Mesothelial cell of epicardium (in vitro differentiated cells): ENCODE data around the gene PTPRK. TPM values are rescaled to one million over a fixed set of nuclear protein-coding genes. Genes with fewer than 3 reads are reported as not detected.
A peak's percentile ranks its signal among the peaks of the same experiment; 100 is the strongest.
"Not testable (repeated sequence)": the region's sequence is repeated elsewhere in the genome, so short reads cannot be mapped to it uniquely, and the experiment has no call there.

Experiments used
- DNase-seq, 2 experiments: peaks; one replicate each; pipeline ENCODE4 v3.0.0; 2021; ENCODE audit warnings: low spot score in 2 of 2; ENCODE audit not compliant: unreplicated experiment in 2 of 2
- H3K27ac Mint-ChIP-seq: 2 replicates; pipeline ENCODE4 v1.8.0; 2021; ENCODE audit warnings: mixed read lengths
- H3K27me3 Mint-ChIP-seq: 2 replicates; pipeline ENCODE4 v1.8.0; 2021; ENCODE audit warnings: low read depth, mixed read lengths
- H3K36me3 Mint-ChIP-seq: 2 replicates; pipeline ENCODE4 v1.8.0; 2021; ENCODE audit warnings: mixed read lengths
- H3K4me1 Mint-ChIP-seq: 2 replicates; pipeline ENCODE4 v1.8.0; 2021; ENCODE audit warnings: mixed read lengths
- H3K4me3 Mint-ChIP-seq: 2 replicates; pipeline ENCODE4 v1.8.0; 2021; ENCODE audit warnings: mild to moderate bottlenecking, moderate library complexity, mixed read lengths
- H3K9me3 Mint-ChIP-seq: 2 replicates; pipeline ENCODE4 v1.8.0; 2021; ENCODE audit warnings: mixed read lengths
- CTCF ChIP-seq: fragments of 200-600 bp; sonication (generic); IDR thresholded peaks from one replicate; pipeline ENCODE4 v1.5.0; 2021; ENCODE audit warnings: antibody characterized with exemption; ENCODE audit not compliant: unreplicated experiment
- total RNA-seq: library from RNA; stranded (reverse); gene quantifications from 3 replicates; pipeline ENCODE4 v1.2.1, GENCODE V29; 2021

The PTPRK gene
- total RNA-seq, 1 donor from 2014 or later = 93.7 TPM

DNA sequence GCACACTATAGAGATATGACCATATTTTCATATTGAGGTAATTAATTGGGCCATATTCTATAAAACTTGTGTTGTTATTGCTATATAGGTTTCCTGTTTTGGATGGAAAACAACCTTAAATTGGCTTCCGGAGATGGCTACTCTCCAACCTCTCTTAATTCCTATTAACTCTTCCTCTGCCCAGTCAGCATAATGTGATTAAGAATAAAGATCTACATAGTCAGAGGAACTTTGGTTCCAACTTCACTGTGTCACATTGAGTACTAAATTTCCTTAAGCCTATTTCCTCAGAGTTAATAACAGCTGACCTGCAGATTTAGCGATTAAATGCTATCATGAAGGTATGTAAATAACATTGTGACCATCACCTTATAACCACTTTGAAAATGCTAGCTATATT lies 67.7 kb downstream of the PTPRK start:
- peaks cover 11% of the 10 kb centered on the region for H3K4me1 Mint-ChIP-seq
- H3K27ac Mint-ChIP-seq = no peak overlapping the region
- no peak for TF ChIP-seq CTCF
- H3K4me3 Mint-ChIP-seq = no peak overlapping the region
- H3K9me3 Mint-ChIP-seq = peaks cover 8% of the 10 kb centered on the region
- H3K27me3 Mint-ChIP-seq = no peaks in the 10 kb centered on the region
- DNase-seq = no peak
- peaks cover 11% of the 10 kb centered on the region for H3K36me3 Mint-ChIP-seq

DNA sequence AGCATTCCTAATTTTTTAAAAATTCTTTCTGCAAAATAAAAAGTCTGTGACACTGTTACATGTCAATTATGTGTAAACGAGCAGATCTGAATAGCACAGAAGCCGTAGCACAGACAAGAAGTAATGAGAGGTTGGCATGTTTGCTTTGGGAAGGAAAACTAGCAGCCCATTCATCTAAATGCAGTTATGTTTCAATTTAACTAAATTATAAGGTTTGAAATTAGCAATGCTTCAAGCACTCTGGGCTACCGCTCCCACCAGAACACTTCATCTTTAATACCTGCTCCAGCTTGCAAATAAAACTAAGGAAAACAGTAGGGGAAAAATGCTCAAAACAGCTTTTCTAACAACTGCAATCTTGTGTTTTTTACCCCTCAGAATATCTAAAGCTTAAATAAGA lies 73.9 kb downstream of the PTPRK start:
- Mint-ChIP-seq H3K27me3 (no peaks in the 10 kb centered on the region), H3K27ac (no peak overlapping the region)

DNA sequence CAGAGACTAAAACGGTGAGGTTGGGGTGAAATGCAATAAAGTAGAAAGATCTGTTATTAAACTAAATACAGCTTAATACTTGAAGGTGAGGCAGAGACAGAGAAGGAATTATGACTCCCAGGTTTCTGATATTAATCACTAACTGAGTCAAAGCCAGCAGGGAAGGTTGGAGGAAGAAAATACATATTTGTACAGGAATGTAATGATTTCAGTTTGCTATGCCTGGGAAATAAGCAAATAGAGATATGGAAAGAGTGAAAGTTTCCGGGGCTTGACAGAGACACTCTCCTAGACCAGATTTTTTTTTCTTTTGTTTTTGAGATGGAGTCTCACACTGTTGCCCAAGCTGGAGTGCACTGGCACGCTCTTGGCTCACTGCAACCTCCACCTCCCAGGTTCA lies 76.8 kb downstream of the PTPRK start:
- no peak for DNase-seq
- H3K9me3 Mint-ChIP-seq = peaks cover 3% of the 10 kb centered on the region
- no peak for TF ChIP-seq CTCF
- no peaks in the 10 kb centered on the region for H3K27me3 Mint-ChIP-seq
- peaks cover 7% of the 10 kb centered on the region for H3K36me3 Mint-ChIP-seq
- H3K27ac Mint-ChIP-seq = peak overlapping the region; percentile 39
- no peak overlapping the region for H3K4me3 Mint-ChIP-seq
- H3K4me1 Mint-ChIP-seq = peaks cover 32% of the 10 kb centered on the region

More for the DNA sequence above, 73.9 kb downstream of the PTPRK start:
- H3K4me3 Mint-ChIP-seq = no peak overlapping the region
- DNase-seq = no peak
- H3K9me3 Mint-ChIP-seq = peaks cover 3% of the 10 kb centered on the region
- no peak for TF ChIP-seq CTCF
- H3K4me1 Mint-ChIP-seq = peaks cover 30% of the 10 kb centered on the region
- peaks cover 10% of the 10 kb centered on the region for H3K36me3 Mint-ChIP-seq

GRCh38 chr6:128439627-128440026 lies 80.8 kb downstream of the PTPRK start:
- no peak for TF ChIP-seq CTCF
- peaks cover 4% of the 10 kb centered on the region for H3K36me3 Mint-ChIP-seq
- H3K4me1 Mint-ChIP-seq = peaks cover 25% of the 10 kb centered on the region
- no peaks in the 10 kb centered on the region for H3K27me3 Mint-ChIP-seq
- DNase-seq = no peak
- H3K27ac Mint-ChIP-seq = no peak overlapping the region
- no peak overlapping the region for H3K4me3 Mint-ChIP-seq
- H3K9me3 Mint-ChIP-seq = no peaks in the 10 kb centered on the region

DNA sequence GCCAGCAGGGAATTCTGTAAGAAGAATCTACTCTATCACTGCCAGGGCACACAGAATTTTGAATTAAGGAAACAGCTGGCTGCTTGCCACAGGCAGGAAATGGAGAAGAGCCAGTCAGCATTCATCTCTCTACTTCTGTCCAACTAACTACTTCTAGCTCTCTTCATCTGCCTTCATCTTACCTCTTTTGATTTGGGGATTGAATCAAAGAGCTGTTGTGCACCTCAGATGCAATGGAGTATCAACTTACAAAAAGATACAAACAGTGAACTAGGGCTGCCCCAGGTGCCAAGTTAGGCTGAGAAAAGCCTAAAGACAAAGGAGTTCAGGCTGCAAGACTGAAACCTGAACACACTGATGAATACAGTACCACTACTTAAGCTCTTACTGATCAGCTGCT lies 82.0 kb downstream of the PTPRK start:
- peaks cover 13% of the 10 kb centered on the region for H3K4me1 Mint-ChIP-seq
- H3K36me3 Mint-ChIP-seq = peaks cover 4% of the 10 kb centered on the region
- H3K27ac Mint-ChIP-seq = no peak overlapping the region
- H3K27me3 Mint-ChIP-seq = no peaks in the 10 kb centered on the region
- H3K9me3 Mint-ChIP-seq = no peaks in the 10 kb centered on the region
- DNase-seq = no peak
- TF ChIP-seq CTCF = no peak
- H3K4me3 Mint-ChIP-seq = no peak overlapping the region

GRCh38 chr6:128437685-128438084 lies 82.7 kb downstream of the PTPRK start:
- Mint-ChIP-seq H3K36me3 (peaks cover 4% of the 10 kb centered on the region), H3K9me3 (no peaks in the 10 kb centered on the region), H3K27ac (no peak overlapping the region), H3K4me3 (no peak overlapping the region), H3K27me3 (no peaks in the 10 kb centered on the region), H3K4me1 (peaks cover 9% of the 10 kb centered on the region)
- no peak for TF ChIP-seq CTCF
- no peak for DNase-seq

- not testable (repeated sequence) for H3K27ac Mint-ChIP-seq, H3K4me3 Mint-ChIP-seq, H3K27me3 Mint-ChIP-seq, DNase-seq, H3K9me3 Mint-ChIP-seq, H3K36me3 Mint-ChIP-seq
- H3K4me1 Mint-ChIP-seq = peaks cover 12% of the 10 kb centered on the region
Measured at GRCh38 chr6:128434752-128435151, 85.6 kb downstream of the PTPRK start.
